Hepatocyte (in vitro differentiated cells): ENCODE data around the gene SLC34A1. TPM values are rescaled to one million over a fixed set of nuclear protein-coding genes. Genes with fewer than 3 reads are reported as not detected.
A peak's percentile ranks its signal among the peaks of the same experiment; 100 is the strongest.

Experiments used
- DNase-seq: peaks from one replicate; pipeline ENCODE4 v3.0.0-alpha.2; 2016; ENCODE audit warnings: low spot score
- H2AFZ ChIP-seq: fragments of 200-600 bp; sonication (generic); 2 replicates; pipeline ENCODE4 v1.6.0; 2016; ENCODE audit warnings: antibody characterized with exemption, mild to moderate bottlenecking
- H3K27ac ChIP-seq: fragments of 200-600 bp; sonication (generic); 2 replicates; pipeline ENCODE4 v1.5.1; 2016; ENCODE audit warnings: mild to moderate bottlenecking
- H3K27me3 ChIP-seq: fragments of 200-600 bp; sonication (generic); 2 replicates; pipeline ENCODE4 v1.6.1; 2016
- H3K36me3 ChIP-seq: fragments of 200-600 bp; sonication (generic); replicated peaks from 2 replicates; pipeline ENCODE4 v1.5.1; 2016; ENCODE audit warnings: low read depth; ENCODE audit not compliant: insufficient read depth
- H3K4me1 ChIP-seq: fragments of 200-600 bp; sonication (generic); 2 replicates; pipeline ENCODE4 v1.5.1; 2016; ENCODE audit warnings: mild to moderate bottlenecking, moderate library complexity; ENCODE audit not compliant: insufficient read depth
- H3K4me2 ChIP-seq: fragments of 200-600 bp; sonication (generic); 2 replicates; pipeline ENCODE4 v1.6.0; 2016
- H3K4me3 ChIP-seq: fragments of 200-600 bp; sonication (generic); 2 replicates; pipeline ENCODE4 v1.5.1; 2016; ENCODE audit warnings: mild to moderate bottlenecking
- H3K79me2 ChIP-seq: fragments of 200-600 bp; sonication (generic); 2 replicates; pipeline ENCODE4 v1.6.0; 2017; ENCODE audit warnings: mild to moderate bottlenecking
- H3K9me2 ChIP-seq: fragments of 200-600 bp; sonication (generic); replicated peaks from 2 replicates; pipeline ENCODE4 v1.6.0; 2017; ENCODE audit warnings: mild to moderate bottlenecking; ENCODE audit not compliant: insufficient read depth
- H3K9me3 ChIP-seq: fragments of 200-600 bp; sonication (generic); 2 replicates; pipeline ENCODE4 v1.5.1; 2016; ENCODE audit warnings: low read depth, mild to moderate bottlenecking
- H4K20me1 ChIP-seq: fragments of 200-600 bp; sonication (generic); 2 replicates; pipeline ENCODE4 v1.6.0; 2016; ENCODE audit warnings: mild to moderate bottlenecking; ENCODE audit not compliant: insufficient read depth, poor library complexity, severe bottlenecking
- CTCF ChIP-seq: fragments of 200-600 bp; sonication (generic); IDR thresholded peaks from 2 replicates; pipeline ENCODE4 v1.5.1; 2016; ENCODE audit warnings: antibody characterized with exemption, mild to moderate bottlenecking; ENCODE audit not compliant: poor library complexity
- EZH2 ChIP-seq: fragments of 200-600 bp; sonication (generic); IDR thresholded peaks from 2 replicates; pipeline ENCODE4 v1.6.1; 2016; ENCODE audit warnings: antibody characterized with exemption, mild to moderate bottlenecking, borderline replicate concordance
- EZH2phosphoT487 ChIP-seq: fragments of 200-600 bp; sonication (generic); IDR thresholded peaks from one replicate; pipeline ENCODE4 v1.6.1; 2018; ENCODE audit warnings: antibody characterized with exemption, mild to moderate bottlenecking, low read depth, moderate library complexity; ENCODE audit not compliant: unreplicated experiment, severe bottlenecking
- WGBS: methylation state at CpG from one replicate; pipeline ENCODE4 v1.1.6; 2016; ENCODE audit warnings: low lambda C conversion rate; ENCODE audit errors: missing lambda C conversion rate; 5-methylcytosine and 5-hydroxymethylcytosine counted together
- polyA plus RNA-seq: library from polyadenylated mRNA; unstranded; fragments of >200 nt; fragmentation: Nextera tagmentation; extraction: Ambion mirVana; gene quantifications from 2 replicates; pipeline ENCODE4 v1.2.1, GENCODE V29; 2016
- total RNA-seq: library from RNA; depleted of rRNA; stranded (reverse); fragments of >200 nt; gene quantifications from 2 replicates; pipeline ENCODE4 v1.2.3, GENCODE V29; 2014

Gene SLC34A1
- total and polyA plus RNA-seq, 2 experiments from 2014 or later, result not detected

- DNase-seq, result no peak
- TF ChIP-seq EZH2phosphoT487, result no peak
- no peak for TF ChIP-seq EZH2
- TF ChIP-seq CTCF, result no peak
- H3K36me3 ChIP-seq, result no peaks in the 10 kb centered on the region
- no peaks in the 10 kb centered on the region for H3K9me2 ChIP-seq
- no peaks in the 10 kb centered on the region for H4K20me1 ChIP-seq
- no peak overlapping the region for H2AFZ ChIP-seq
- WGBS, result 25% methylated on average over 8 of the region's 8 CpGs
- H3K79me2 ChIP-seq, result no peaks in the 10 kb centered on the region
- peak overlapping the region; percentile 97 for H3K4me3 ChIP-seq
- H3K9me3 ChIP-seq, result no peaks in the 10 kb centered on the region
- peak overlapping the region; percentile 100 for H3K4me2 ChIP-seq
- peaks cover 13% of the 10 kb centered on the region for H3K4me1 ChIP-seq
- no peak overlapping the region for H3K27ac ChIP-seq
- H3K27me3 ChIP-seq, result peaks cover 3% of the 10 kb centered on the region
Observed at GRCh38 chr5:177445917-177446199, 61.6 kb downstream of the SLC34A1 start.

GRCh38 chr5:177446200-177447065 is 62.2 kb downstream of the SLC34A1 start, which contains the start of gene PRR7:
Gene PRR7, plus strand, starts transcription at chr5:177446814. Its CDS starts 8,254 bp downstream, at chr5:177455068.
- DNase-seq, result peak; percentile 82
- peak within 1 kb of the TSS; percentile 74 for H2AFZ ChIP-seq
- no peak within 1 kb of the TSS for H3K27ac ChIP-seq

GRCh38 chr5:177447066-177447610 is 62.9 kb downstream of the SLC34A1 start:
- Histone ChIP-seq H2AFZ (no peak overlapping the region), H3K9me2 (no peaks in the 10 kb centered on the region), H3K27ac (no peak overlapping the region), H3K27me3 (peaks cover 3% of the 10 kb centered on the region), H3K4me1 (peaks cover 13% of the 10 kb centered on the region), H3K9me3 (no peaks in the 10 kb centered on the region), H3K36me3 (no peaks in the 10 kb centered on the region), H3K4me2 (peak overlapping the region; percentile 100), H3K4me3 (peak overlapping the region; percentile 97), H4K20me1 (no peaks in the 10 kb centered on the region), H3K79me2 (no peaks in the 10 kb centered on the region)
- peak; percentile 83 for DNase-seq
- WGBS, result 2% methylated on average over 6 of the region's 52 CpGs
- TF ChIP-seq EZH2phosphoT487 (no peak), CTCF (no peak), EZH2 (no peak)

More at GRCh38 chr5:177446200-177447065, 62.2 kb downstream of the SLC34A1 start, which contains the start of gene PRR7:
- Histone ChIP-seq H3K79me2 (no peaks in the 10 kb centered on the region), H3K4me2 (peak within 1 kb of the TSS; percentile 100), H3K9me2 (no peaks in the 10 kb centered on the region), H3K4me1 (peaks cover 13% of the 10 kb centered on the region), H3K9me3 (no peaks in the 10 kb centered on the region), H3K36me3 (no peaks in the 10 kb centered on the region), H3K4me3 (peak within 1 kb of the TSS; percentile 97), H3K27me3 (peaks cover 3% of the 10 kb centered on the region), H4K20me1 (no peaks in the 10 kb centered on the region)
- 2% methylated on average over 60 of the region's 89 CpGs for WGBS
- TF ChIP-seq EZH2 (no peak), CTCF (no peak), EZH2phosphoT487 (no peak)
